Right atrium auricular region (tissue), 2 donors: ENCODE measurements around the gene PANK1. TPM values are rescaled to one million over a fixed set of nuclear protein-coding genes. Genes with fewer than 3 reads are reported as not detected.

Experiments used
- DNase-seq: peaks from one replicate; pipeline ENCODE4 v3.0.0-alpha.2; 2019; ENCODE audit warnings: low spot score
- H3K27ac ChIP-seq, 2 donors: fragments of 200-600 bp; sonication (generic); 1 replicate in 1 of 2; 2 replicates in 1 of 2; pipeline ENCODE4 v1.5.1; 2016 to 2019
- H3K27me3 ChIP-seq, 2 donors: fragments of 200-600 bp; sonication (generic); one replicate each; pipeline versions ENCODE4 v1.5.1 to v1.6.0; 2017 to 2019
- H3K36me3 ChIP-seq: fragments of 200-600 bp; sonication (generic); one replicate; pipeline ENCODE4 v1.5.1; 2016
- H3K4me1 ChIP-seq, 2 donors: fragments of 200-600 bp; sonication (generic); one replicate each; pipeline versions ENCODE4 v1.5.1 to v1.6.0; 2017 to 2019
- H3K4me3 ChIP-seq, 2 donors: fragments of 200-600 bp; sonication (generic); 1 replicate in 1 of 2; 2 replicates in 1 of 2; pipeline ENCODE4 v1.5.1; 2017 to 2019; ENCODE audit warnings: mild to moderate bottlenecking in 1 of 2, moderate library complexity in 1 of 2
- H3K9me3 ChIP-seq, 2 donors: fragments of 200-600 bp; sonication (generic); one replicate each; pipeline ENCODE4 v1.5.1; 2019
- CTCF ChIP-seq, 2 donors: fragments of 200-600 bp; sonication (generic); IDR thresholded peaks; one replicate each; pipeline ENCODE4 v1.5.1; 2019; ENCODE audit warnings: antibody characterized with exemption in 2 of 2
- total RNA-seq, 2 donors: library from RNA; depleted of rRNA; stranded (reverse); fragments of >200 nt; gene quantifications; one replicate each; pipeline ENCODE4 v1.1.0, GENCODE V29; 2016

The PANK1 gene
- total RNA-seq, 2 donors from 2014 or later = 7.4 to 15.5 TPM

- H3K4me3 ChIP-seq = no peak overlapping the region
- no peaks in the 10 kb centered on the region for H3K9me3 ChIP-seq
- H3K27me3 ChIP-seq = no peaks in the 10 kb centered on the region
- no peak for DNase-seq
- no peaks in the 10 kb centered on the region for H3K36me3 ChIP-seq
- no peaks in the 10 kb centered on the region for H3K4me1 ChIP-seq
- no peak overlapping the region for H3K27ac ChIP-seq
- TF ChIP-seq CTCF (IDR thresholded peaks at IDR 0.05) = no peak
Observed at GRCh38 chr10:89666138-89666537, 21.1 kb upstream of the PANK1 start.

GRCh38 chr10:89665302-89665701 lies 20.3 kb upstream of the PANK1 start:
- no peaks in the 10 kb centered on the region for H3K9me3 ChIP-seq
- no peaks in the 10 kb centered on the region for H3K36me3 ChIP-seq
- DNase-seq = no peak
- no peaks in the 10 kb centered on the region for H3K4me1 ChIP-seq
- no peak overlapping the region for H3K4me3 ChIP-seq
- no peaks in the 10 kb centered on the region for H3K27me3 ChIP-seq
- no peak for TF ChIP-seq CTCF (IDR thresholded peaks at IDR 0.05)
- H3K27ac ChIP-seq = no peak overlapping the region

- Histone ChIP-seq H3K27ac (no peak overlapping the region), H3K4me3 (no peak overlapping the region), H3K27me3 (no peaks in the 10 kb centered on the region), H3K4me1 (peaks cover 0 to 5% of the 10 kb centered on the region in 2 donors), H3K9me3 (no peaks in the 10 kb centered on the region), H3K36me3 (no peaks in the 10 kb centered on the region)
- DNase-seq = no peak
- TF ChIP-seq CTCF (IDR thresholded peaks at IDR 0.05) = no peak
Observed at GRCh38 chr10:89664203-89664602, 19.2 kb upstream of the PANK1 start.

- Histone ChIP-seq H3K27me3 (no peaks in the 10 kb centered on the region), H3K4me3 (no peak overlapping the region), H3K36me3 (no peaks in the 10 kb centered on the region), H3K27ac (no peak overlapping the region), H3K9me3 (no peaks in the 10 kb centered on the region), H3K4me1 (peaks cover 0 to 7% of the 10 kb centered on the region in 2 donors)
- TF ChIP-seq CTCF (IDR thresholded peaks at IDR 0.05) = no peak
- DNase-seq = no peak
Observed at GRCh38 chr10:89663144-89663543, 18.1 kb upstream of the PANK1 start.

- Histone ChIP-seq H3K4me1 (peaks cover 0 to 7% of the 10 kb centered on the region in 2 donors), H3K27ac (no peak overlapping the region), H3K36me3 (no peaks in the 10 kb centered on the region), H3K9me3 (no peaks in the 10 kb centered on the region), H3K4me3 (no peak overlapping the region), H3K27me3 (no peaks in the 10 kb centered on the region)
- no peak for DNase-seq
- no peak for TF ChIP-seq CTCF (IDR thresholded peaks at IDR 0.05)
Observed at GRCh38 chr10:89662596-89662995, 17.6 kb upstream of the PANK1 start.
